Measurements from ENCODE around the gene CAPN13. TPM values are rescaled to one million over a fixed set of nuclear protein-coding genes. Genes with fewer than 3 reads are reported as not detected.

CAPN13 gene
- total and polyA plus RNA-seq, 7 experiments from 2014 or later: not detected

DNA sequence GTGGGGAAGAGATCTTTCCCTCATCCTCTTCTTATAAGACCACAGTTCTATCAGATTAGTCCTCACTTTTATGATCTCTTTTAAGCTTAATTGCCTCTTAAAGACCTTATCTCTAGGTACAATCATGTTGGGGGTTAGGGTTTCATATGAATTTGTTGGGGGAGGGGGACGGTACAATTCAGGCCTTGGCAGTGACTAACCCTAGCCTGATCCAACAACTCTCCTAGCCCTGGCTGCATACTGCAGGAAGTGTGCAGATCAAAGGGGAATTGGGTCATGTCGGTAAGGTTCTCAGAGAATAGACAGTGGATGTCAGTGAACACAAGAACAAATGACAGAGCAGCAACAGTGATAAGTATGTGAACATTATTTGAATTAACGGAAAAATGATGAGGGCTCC lies 16.4 kb downstream of the CAPN13 start:
- Mint-ChIP-seq H3K27ac (peak overlapping the region in 1 of 9 donors; percentile 5), H3K27me3 (peaks cover 6 to 31% (median 11%) of the 10 kb centered on the region in 5 donors), H3K4me3 (no peak overlapping the region), H3K36me3 (no peaks in the 10 kb centered on the region), H3K4me1 (peaks cover 0 to 1% (median 0%) of the 10 kb centered on the region in 7 donors), H3K9me3 (no peaks in the 10 kb centered on the region)
- Histone ChIP-seq H3K27me3 (ENCODE audit: control insufficient read depth in 2 of 2, insufficient read depth in 2 of 2, low read length in 2 of 2) (no peaks in the 10 kb centered on the region), H3K36me3 (ENCODE audit: control insufficient read depth in 2 of 3, insufficient read depth in 3 of 3, low read length in 3 of 3) (no peaks in the 10 kb centered on the region), H3K9me3 (ENCODE audit: control insufficient read depth in 2 of 3, low read length in 3 of 3) (no peaks in the 10 kb centered on the region), H3K27ac (ENCODE audit: low read depth, low read length) (no peak overlapping the region), H3K4me1 (ENCODE audit: control insufficient read depth in 2 of 2, insufficient read depth in 2 of 2, low read length in 2 of 2) (no peaks in the 10 kb centered on the region), H3K4me3 (ENCODE audit: low read length) (no peak overlapping the region)
- ChIA-PET POLR2A (no interaction called here), CTCF (no interaction called here)
- intact Hi-C loops (cut with micrococcal nuclease): no loop called here
- no peak for DNase-seq
- ATAC-seq: no peak

DNA sequence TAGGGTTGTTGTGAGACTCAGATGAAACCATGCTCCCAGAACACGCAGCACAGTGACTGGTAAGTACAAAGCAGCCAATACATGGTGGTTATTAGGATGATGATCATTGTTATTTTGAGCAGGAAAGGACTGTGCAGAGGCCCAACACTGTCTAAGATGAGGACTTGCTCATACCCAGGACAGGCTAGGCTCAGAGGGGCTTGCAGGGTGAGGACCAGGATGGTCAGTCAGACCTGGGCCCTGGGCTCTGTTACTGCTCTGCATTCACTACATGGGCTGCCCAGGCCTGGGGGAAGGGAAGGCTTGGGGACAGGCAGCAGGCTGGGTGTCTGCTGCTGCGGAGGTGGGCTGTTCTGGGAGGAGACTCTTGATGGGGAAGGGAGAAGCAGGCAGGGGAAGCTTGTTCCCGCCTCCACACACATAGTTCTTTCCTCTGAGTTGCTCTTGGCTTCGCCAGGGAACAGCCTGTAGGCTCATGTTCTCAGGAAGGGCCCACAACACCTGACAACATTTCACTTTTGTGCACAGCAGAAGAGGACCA lies 17.5 kb downstream of the CAPN13 start:
- DNase-seq (no peak), ATAC-seq (no peak)
- no peaks in the 10 kb centered on the region for H3K36me3 ChIP-seq (ENCODE audit: control insufficient read depth in 2 of 3, insufficient read depth in 3 of 3, low read length in 3 of 3)
- Mint-ChIP-seq H3K4me1 (peaks cover 0 to 1% (median 0%) of the 10 kb centered on the region in 7 donors), H3K27ac (no peak overlapping the region), H3K9me3 (no peaks in the 10 kb centered on the region), H3K36me3 (no peaks in the 10 kb centered on the region), H3K27me3 (peaks cover 6 to 31% (median 15%) of the 10 kb centered on the region in 5 donors), H3K4me3 (no peak overlapping the region)
- CTCF ChIA-PET: no interaction called here
- H3K4me3 ChIP-seq (ENCODE audit: low read length): no peak overlapping the region
- POLR2A ChIA-PET: no interaction called here
- H3K9me3 ChIP-seq (ENCODE audit: control insufficient read depth in 2 of 3, low read length in 3 of 3): no peaks in the 10 kb centered on the region
- H3K27me3 ChIP-seq (ENCODE audit: control insufficient read depth in 2 of 2, insufficient read depth in 2 of 2, low read length in 2 of 2): no peaks in the 10 kb centered on the region
- H3K27ac ChIP-seq (ENCODE audit: low read depth, low read length): no peak overlapping the region
- H3K4me1 ChIP-seq (ENCODE audit: control insufficient read depth in 2 of 2, insufficient read depth in 2 of 2, low read length in 2 of 2): no peaks in the 10 kb centered on the region
- intact Hi-C loops (cut with micrococcal nuclease): no loop called here

DNA sequence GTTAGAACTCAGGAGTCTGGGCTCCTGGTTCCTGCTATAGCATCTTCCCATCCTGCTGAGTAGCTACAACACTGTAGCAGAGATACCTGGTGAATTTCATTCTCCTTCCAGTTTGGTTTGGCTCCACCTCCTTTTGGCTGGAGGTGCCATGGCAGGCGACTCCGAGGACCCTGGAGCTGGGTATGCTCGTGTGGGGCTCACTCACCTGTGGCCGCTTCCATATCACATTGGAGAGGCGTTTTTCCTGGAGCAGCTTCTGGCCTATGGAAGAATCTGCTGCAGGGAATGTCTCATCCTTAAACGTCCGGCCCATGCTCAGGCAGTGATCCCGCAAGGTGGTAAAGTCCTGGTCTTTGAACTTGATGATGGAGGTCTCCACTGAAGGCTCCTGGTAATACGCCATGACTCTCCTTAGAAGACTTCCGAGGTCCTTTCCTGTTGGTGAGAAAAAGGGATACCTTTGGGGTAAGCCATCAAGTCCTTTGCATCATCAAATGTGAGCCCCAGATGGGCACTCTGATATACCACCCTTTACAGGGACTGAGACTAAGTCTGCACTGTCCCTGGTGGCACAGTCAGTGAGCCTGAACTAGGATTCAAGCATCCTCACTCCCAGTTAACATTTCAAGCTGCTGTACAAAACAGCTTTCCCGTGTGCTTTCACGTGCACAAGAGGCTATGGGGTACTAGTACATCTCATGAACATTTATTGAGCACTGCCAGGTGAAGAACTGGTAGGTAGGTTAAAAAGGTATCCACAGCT lies 20.1 kb downstream of the CAPN13 start:
- Histone ChIP-seq H3K4me3 (ENCODE audit: low read length) (no peak overlapping the region), H3K27me3 (ENCODE audit: control insufficient read depth in 2 of 2, insufficient read depth in 2 of 2, low read length in 2 of 2) (no peaks in the 10 kb centered on the region), H3K9me3 (ENCODE audit: control insufficient read depth in 2 of 3, low read length in 3 of 3) (no peaks in the 10 kb centered on the region), H3K4me1 (ENCODE audit: control insufficient read depth in 2 of 2, insufficient read depth in 2 of 2, low read length in 2 of 2) (no peaks in the 10 kb centered on the region), H3K27ac (ENCODE audit: low read depth, low read length) (no peak overlapping the region), H3K36me3 (ENCODE audit: control insufficient read depth in 2 of 3, insufficient read depth in 3 of 3, low read length in 3 of 3) (no peaks in the 10 kb centered on the region)
- no peaks in the 10 kb centered on the region for H3K9me3 Mint-ChIP-seq
- H3K36me3 Mint-ChIP-seq: no peaks in the 10 kb centered on the region
- H3K4me1 Mint-ChIP-seq: peaks cover 0 to 1% (median 0%) of the 10 kb centered on the region in 7 donors
- POLR2A ChIA-PET: no interaction called here
- CTCF ChIA-PET: no interaction called here
- intact Hi-C loops (cut with micrococcal nuclease): no loop called here
- DNase-seq (no peak), ATAC-seq (no peak)
- H3K27ac Mint-ChIP-seq: peak overlapping the region in 1 of 9 donors; percentile 47
- H3K4me3 Mint-ChIP-seq: no peak overlapping the region
- peaks cover 8 to 31% (median 18%) of the 10 kb centered on the region in 5 donors for H3K27me3 Mint-ChIP-seq

DNA sequence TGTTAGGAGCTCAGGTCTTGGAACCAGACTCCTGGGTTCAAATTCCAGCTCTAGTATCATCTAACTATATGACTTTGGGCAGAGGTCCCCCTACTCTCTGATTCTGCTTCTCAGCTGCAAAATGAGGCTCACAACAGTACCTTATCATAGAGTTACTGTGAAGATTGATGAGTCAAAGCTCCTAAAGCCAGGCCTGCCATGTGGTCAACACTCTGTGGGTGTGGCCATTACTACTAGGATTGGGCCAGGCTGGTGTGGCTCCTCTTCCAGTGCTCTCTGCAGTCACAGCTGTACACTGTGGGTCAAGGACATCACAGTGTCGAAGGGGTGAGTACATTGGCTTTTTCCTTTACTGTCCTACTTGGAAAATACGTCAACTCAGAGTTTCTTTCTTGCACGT lies 22.6 kb downstream of the CAPN13 start:
- ChIA-PET POLR2A (no interaction called here), CTCF (no interaction called here)
- no peaks in the 10 kb centered on the region for H3K4me1 Mint-ChIP-seq
- H3K27ac ChIP-seq (ENCODE audit: low read depth, low read length): no peak overlapping the region
- H3K4me3 Mint-ChIP-seq: no peak overlapping the region
- no peaks in the 10 kb centered on the region for H3K4me1 ChIP-seq (ENCODE audit: control insufficient read depth in 2 of 2, insufficient read depth in 2 of 2, low read length in 2 of 2)
- peaks cover 0 to 2% (median 0%) of the 10 kb centered on the region in 11 donors for H3K9me3 Mint-ChIP-seq
- no peak overlapping the region for H3K27ac Mint-ChIP-seq
- no peaks in the 10 kb centered on the region for H3K27me3 ChIP-seq (ENCODE audit: control insufficient read depth in 2 of 2, insufficient read depth in 2 of 2, low read length in 2 of 2)
- H3K9me3 ChIP-seq (ENCODE audit: control insufficient read depth in 2 of 3, low read length in 3 of 3): no peaks in the 10 kb centered on the region
- intact Hi-C loops (cut with micrococcal nuclease): no loop called here
- no peaks in the 10 kb centered on the region for H3K36me3 Mint-ChIP-seq
- H3K4me3 ChIP-seq (ENCODE audit: low read length): no peak overlapping the region
- ATAC-seq: no peak
- H3K36me3 ChIP-seq (ENCODE audit: control insufficient read depth in 2 of 3, insufficient read depth in 3 of 3, low read length in 3 of 3): no peaks in the 10 kb centered on the region
- H3K27me3 Mint-ChIP-seq: peaks cover 5 to 26% (median 9%) of the 10 kb centered on the region in 5 donors
- DNase-seq: no peak

DNA sequence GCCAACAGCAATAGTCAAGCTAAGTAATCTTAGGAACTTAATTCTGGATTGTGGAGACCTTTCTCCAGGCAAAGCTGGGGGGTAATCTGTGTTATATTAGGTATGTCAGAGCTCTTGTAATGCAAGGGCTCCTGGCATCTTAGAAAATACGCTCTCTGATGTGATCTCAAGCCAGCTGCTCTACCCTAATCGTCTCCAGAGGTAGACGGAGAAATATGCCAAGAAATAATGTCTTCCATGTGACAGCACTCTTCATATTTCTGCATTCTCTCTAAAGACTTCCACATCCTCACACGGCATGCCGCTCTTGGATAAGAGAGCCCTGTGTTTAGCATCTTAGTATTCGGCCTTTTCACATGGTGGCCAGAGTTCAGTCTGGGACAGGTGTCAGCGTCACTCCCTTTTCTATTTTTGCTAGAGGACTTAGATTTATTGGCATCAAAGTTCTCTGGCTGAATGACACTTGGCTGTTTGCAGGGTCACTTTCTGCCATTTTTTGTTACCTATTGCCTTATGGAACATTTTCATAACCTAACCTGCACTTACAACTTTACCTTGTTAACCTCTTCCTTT lies 25.2 kb downstream of the CAPN13 start:
- DNase-seq: no peak
- no peaks in the 10 kb centered on the region for H3K4me1 ChIP-seq (ENCODE audit: control insufficient read depth in 2 of 2, insufficient read depth in 2 of 2, low read length in 2 of 2)
- ChIA-PET POLR2A (no interaction called here), CTCF (no interaction called here)
- H3K36me3 ChIP-seq (ENCODE audit: control insufficient read depth in 2 of 3, insufficient read depth in 3 of 3, low read length in 3 of 3): no peaks in the 10 kb centered on the region
- intact Hi-C loops (cut with micrococcal nuclease): no loop called here
- H3K4me3 ChIP-seq (ENCODE audit: low read length): no peak overlapping the region
- H3K9me3 ChIP-seq (ENCODE audit: control insufficient read depth in 2 of 3, low read length in 3 of 3): no peaks in the 10 kb centered on the region
- Mint-ChIP-seq H3K9me3 (peaks cover 0 to 2% (median 0%) of the 10 kb centered on the region in 11 donors), H3K4me3 (no peak overlapping the region), H3K27me3 (peaks cover 5 to 22% (median 6%) of the 10 kb centered on the region in 5 donors), H3K27ac (no peak overlapping the region), H3K4me1 (no peaks in the 10 kb centered on the region), H3K36me3 (no peaks in the 10 kb centered on the region)
- H3K27me3 ChIP-seq (ENCODE audit: control insufficient read depth in 2 of 2, insufficient read depth in 2 of 2, low read length in 2 of 2): no peaks in the 10 kb centered on the region
- no peak overlapping the region for H3K27ac ChIP-seq (ENCODE audit: low read depth, low read length)
- no peak for ATAC-seq

DNA sequence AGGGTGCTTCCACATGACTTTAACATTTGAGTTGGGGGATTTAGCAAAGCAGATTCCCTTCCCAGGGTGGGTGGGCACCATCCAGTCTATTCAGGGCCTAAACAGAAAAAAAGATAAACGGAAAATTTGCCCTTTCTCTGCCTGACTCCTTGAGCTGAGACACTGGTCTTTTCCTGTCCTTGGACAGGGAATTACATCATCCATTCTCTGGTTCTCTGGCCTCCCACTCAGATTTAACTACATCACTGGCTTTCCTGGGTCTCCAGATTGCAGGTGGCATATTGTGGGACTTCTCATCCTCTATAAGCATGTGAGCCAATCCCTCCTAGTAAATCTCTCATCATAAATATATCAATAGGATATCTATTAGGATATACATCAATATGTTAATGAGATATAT lies 25.8 kb downstream of the CAPN13 start:
- CTCF ChIA-PET: no interaction called here
- H3K4me3 Mint-ChIP-seq: no peak overlapping the region
- no peaks in the 10 kb centered on the region for H3K36me3 Mint-ChIP-seq
- no peak overlapping the region for H3K27ac ChIP-seq (ENCODE audit: low read depth, low read length)
- DNase-seq: no peak
- no peaks in the 10 kb centered on the region for H3K4me1 ChIP-seq (ENCODE audit: control insufficient read depth in 2 of 2, insufficient read depth in 2 of 2, low read length in 2 of 2)
- no peaks in the 10 kb centered on the region for H3K4me1 Mint-ChIP-seq
- no peaks in the 10 kb centered on the region for H3K36me3 ChIP-seq (ENCODE audit: control insufficient read depth in 2 of 3, insufficient read depth in 3 of 3, low read length in 3 of 3)
- intact Hi-C loops (cut with micrococcal nuclease): no loop called here
- no peak overlapping the region for H3K4me3 ChIP-seq (ENCODE audit: low read length)
- peaks cover 0 to 2% (median 0%) of the 10 kb centered on the region in 11 donors for H3K9me3 Mint-ChIP-seq
- POLR2A ChIA-PET: no interaction called here
- H3K27me3 ChIP-seq (ENCODE audit: control insufficient read depth in 2 of 2, insufficient read depth in 2 of 2, low read length in 2 of 2): no peaks in the 10 kb centered on the region
- H3K9me3 ChIP-seq (ENCODE audit: control insufficient read depth in 2 of 3, low read length in 3 of 3): no peaks in the 10 kb centered on the region
- H3K27me3 Mint-ChIP-seq: peaks cover 5 to 22% (median 8%) of the 10 kb centered on the region in 5 donors
- no peak overlapping the region for H3K27ac Mint-ChIP-seq
- ATAC-seq: no peak

Data from naive thymus-derived CD4-positive, alpha-beta T cell (primary cell).